Limb (tissue), 2 donors: ENCODE data around the gene TPRA1.

Experiments used
- DNase-seq, 2 donors: peaks; one replicate each; pipeline ENCODE4 v3.0.0-alpha.2; 2016; ENCODE audit errors: extremely low spot score in 2 of 2

TPRA1 gene

DNA sequence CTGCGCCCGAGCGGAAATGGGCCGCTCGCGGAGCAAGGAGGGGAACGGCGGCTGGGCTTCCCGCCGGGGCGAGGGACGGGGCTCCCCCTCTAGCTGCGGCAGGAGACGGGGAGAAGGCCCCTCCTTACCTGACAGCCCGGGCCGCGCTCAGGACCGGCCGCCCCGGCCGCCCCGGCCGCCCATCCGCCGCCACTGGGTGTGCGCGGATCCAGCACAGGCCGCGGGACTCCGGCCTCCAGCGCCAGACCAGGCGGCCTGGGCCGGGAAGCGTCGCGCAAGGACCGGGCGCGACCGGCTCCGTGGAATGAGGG, 296 bp downstream of the TPRA1 start:
- DNase-seq, result peak in 1 of 2 donors; percentile 9

DNA sequence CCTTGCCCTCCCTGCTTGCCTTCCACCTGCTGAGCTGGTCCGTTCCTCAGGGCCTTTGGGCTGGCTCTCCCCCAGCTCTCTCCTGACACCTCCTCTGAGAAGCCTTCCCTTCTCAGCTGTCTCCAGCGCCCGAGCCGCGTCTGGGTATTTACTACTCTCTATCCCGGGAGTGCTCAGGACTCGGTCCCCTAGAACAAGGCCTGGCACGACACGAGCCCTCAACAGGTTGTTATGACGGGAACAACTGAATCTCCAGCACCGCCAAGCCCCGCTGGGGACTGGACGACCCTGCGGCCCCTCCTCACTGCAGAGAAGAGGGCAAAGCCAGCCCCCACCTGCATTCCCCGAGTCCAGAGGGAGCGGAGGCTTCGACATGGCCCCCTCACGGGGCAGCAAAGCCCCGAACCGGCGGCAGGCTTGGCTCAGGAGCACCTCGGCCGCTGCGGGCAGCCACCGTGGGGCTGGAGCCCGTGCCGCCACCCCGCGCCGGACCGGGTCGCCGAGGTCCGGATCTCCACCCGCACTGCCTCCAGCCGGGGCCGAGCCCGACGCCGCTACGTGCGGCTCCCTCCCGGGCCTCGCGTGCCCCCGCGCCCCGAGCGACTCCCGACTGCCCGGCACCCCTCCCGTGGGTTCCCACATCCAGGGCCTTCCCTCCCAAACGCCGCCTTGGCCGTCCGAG, 792 bp downstream of the TPRA1 start:
- no peak for DNase-seq

DNA sequence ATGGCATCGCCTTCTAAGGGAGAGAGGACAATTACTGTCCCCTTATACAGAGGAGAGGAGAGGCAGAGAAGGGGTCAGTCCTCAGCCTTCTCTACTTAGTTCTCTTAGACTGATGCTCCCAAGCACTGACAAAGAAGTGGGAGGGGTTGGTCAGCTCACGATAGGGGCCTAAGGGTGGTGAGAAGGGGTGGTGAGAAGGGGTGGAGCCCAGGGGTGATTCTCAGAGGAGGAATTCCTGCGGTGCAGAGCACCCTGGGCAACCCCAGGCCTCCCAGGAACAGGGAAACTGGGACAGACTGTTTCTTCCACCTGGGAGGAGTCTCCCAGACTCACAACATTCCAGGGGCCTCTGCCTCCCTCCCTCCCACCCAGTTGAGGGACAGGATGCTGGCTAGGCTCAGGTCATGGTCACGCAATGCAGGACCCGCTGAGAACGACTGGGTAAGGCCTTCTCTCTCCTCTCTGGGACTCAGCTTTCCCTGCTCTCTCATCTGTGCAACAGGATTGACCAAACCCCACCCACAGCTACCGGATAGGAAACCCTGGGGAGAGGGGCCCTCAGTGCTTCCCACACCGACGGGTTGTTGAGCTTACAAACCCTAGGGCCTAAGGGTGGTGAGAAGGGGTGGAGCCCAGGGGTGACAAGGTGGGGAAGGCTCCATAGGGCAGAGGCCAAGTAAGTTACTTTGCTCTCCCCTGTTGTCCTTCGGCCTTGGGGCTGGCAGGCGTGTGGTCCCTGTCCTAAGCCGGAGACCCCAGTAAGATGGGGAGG, 1.5 kb downstream of the TPRA1 start:
- no peak for DNase-seq

DNA sequence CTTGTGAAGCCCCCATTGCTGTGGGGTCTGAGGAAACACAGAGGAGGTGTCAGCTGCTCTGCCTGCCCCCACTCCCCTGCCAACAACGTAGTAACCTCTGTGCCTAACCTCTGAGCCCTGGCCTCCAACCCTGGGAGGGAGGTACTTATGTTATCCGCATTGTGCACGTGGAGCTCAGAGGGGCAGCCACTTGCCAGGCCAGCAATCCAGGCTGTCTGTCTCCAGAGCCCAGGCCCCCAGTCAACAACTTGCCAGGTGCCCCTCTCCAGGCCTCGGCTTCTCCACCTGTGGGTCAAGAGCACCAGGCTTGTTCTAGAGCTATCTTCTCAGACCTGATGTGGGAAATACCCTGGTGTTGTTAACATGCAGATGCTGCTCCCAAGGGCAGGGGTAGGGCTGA, 2.7 kb downstream of the TPRA1 start:
- no peak for DNase-seq

- no peak for DNase-seq
These were observed 4.6 kb downstream of the TPRA1 start for GRCh38 chr3:127585813-127586413.

GRCh38 chr3:127585163-127585812, 5.2 kb downstream of the TPRA1 start:
- DNase-seq, result no peak

GRCh38 chr3:127584734-127585133, 5.8 kb downstream of the TPRA1 start:
- DNase-seq, result no peak

DNA sequence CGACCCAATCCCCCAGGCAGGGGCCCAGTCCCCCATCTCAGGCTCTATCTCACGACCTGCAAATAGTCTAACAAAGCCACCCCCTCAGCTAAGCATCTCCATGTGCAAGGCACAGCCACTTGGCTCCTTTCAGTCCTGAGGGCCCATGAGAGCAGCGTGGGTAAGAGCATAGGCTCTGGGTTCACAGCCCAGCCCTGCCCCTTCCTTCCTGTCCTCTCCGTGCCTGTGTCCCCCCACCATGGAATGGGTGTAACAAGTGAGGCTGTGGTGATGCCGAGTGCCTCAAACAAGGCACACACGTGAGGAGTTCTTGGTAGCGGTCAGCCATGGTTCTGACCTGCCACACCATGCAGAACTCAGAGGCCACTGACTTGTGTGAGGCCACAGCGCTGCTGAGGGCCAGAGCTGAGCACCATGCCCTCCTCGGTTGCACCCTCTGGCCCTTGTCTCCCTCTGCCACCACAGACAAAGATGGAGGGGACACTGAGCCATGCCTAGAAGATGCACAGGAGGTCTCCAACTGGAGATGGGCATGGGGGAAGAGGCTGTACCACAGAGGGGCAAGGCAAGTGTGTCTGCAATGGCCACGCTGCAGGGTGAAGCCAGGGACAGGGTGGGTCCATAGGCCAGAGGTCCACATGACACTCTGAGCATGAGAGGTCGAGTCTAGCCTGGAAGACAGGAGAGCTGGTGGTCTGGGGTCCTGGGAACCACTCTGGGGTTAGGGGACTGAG, 10.0 kb downstream of the TPRA1 start:
- no peak for DNase-seq

DNA sequence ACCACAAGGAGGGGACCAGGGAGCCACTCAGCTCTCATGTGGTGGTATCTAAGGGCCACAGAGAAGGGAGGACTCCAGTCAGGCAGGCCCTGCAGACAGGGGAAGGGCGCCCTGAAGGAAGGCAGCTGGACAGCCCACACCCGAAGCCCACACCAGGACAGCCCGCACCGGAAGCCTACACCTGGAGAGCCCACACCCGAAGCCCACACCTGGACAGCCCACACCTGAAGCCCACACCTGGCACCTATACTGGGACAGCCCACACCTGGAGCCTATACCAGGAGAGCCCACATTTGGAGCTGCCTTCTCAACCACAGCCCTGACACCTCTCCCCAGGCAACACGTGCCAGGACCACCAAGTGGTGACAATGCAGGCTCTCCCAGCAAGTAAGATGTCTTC, 11.7 kb downstream of the TPRA1 start:
- no peak for DNase-seq

GRCh38 chr3:127578168-127578567, 12.4 kb downstream of the TPRA1 start:
- no peak for DNase-seq

DNA sequence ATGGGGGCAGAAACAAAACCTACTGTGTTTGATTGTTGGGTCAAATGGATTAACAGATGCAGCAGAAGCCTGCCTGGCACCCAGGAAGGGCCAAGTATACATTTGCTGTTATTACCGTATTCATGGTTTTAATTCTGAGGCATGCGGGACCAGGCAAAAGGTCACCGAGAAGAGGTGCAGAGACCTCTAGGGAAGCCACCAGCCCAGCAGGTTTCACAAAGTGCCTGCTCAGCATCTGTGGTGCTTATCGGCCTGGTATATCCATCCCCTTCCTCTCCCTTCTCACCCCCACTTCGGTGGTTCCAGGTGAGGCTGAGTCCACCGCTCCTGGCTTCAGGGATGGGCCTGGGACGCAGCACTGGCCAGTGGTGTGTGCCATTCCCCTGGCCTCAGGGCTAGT, 13.1 kb downstream of the TPRA1 start:
- no peak for DNase-seq

DNA sequence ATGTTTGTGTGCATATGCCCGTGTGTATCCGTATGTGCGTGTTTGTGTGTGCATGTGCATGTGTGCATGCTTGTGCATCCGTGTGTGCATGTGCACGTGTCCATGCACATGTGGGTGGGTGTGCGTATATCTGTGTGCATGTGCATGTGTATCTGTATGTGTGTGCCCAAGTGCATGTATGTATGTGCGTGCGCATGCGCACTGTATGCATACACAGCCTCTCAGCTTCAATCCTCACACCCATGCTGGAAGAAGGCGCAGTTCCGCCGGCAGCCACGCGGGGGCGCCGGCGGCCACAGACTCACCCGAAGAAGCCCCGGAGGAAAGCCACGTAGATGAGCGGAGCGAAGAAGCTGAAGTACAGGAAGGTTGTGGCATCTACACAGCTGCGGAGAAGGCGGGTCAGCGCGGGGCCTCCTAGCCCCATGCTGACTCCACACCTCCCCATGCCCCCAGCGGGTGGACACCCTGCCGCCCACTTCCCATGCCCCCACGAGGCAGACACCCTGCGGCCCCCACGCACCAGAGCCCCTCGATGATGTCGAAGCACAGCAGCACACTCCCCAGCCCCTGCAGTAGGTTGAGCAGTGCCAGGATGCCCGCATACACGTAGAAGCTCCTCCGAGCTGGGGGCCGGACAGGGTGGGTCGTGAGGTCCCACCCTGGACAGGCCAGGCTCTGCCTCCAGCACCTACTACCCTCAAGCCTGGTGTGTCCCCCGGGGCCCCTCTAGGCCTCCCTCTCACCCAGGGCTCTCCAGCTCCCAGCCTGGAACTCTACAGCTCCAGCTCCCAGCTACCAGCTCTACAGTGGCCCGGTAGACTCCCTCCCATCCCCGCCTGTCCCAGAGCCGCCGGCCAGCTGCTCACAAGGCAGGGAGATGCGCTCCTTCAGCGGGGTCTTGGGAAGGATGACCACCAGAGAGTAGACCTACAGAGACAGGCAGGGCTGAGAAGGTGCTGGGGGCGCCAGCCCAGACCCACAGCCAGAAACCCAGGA, 15.4 kb downstream of the TPRA1 start:
- peak; percentile 93 to 94 for DNase-seq

DNA sequence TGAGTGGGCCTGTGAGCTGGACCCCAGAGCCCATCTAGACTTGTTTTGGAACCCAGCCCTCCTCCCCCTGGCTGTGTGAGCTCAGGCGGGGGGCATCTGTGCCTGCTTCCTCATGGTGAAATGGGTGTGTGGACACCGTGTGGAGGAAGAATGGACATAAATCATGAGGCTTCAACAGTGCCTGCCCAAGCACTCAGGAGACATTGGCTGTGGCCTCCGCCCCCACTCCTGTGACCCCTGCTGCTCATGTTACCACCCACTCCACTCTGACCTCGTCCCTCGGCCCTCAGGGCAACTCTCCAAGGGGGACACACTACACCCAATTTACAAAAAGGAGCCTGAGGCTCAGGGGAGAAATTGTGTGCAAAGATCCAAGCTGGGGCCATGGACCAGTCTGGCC, 16.6 kb downstream of the TPRA1 start:
- no peak for DNase-seq

DNA sequence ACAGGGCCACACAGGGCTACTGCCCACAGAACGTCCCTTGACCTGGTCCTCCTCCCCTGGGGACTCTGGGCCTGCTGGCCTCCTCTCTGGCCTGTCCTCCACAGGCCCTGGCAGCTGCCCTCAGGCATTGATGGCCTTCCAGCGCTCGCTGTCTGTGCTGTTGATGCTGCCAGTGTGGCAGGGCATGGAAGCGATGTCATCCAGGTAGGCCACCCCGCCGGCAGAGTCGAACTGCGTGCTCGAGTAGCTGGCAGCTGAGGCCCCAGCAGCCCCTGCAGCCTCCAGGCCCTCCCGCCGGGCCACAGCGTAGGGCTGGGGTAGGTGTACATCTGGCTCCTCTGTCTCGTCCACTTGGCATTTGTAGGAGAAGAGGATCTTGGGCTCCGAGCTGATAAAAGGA, 17.1 kb downstream of the TPRA1 start:
- no peak for DNase-seq

GRCh38 chr3:127572735-127573134, 17.8 kb downstream of the TPRA1 start:
- DNase-seq, result no peak

GRCh38 chr3:127572186-127572585, 18.3 kb downstream of the TPRA1 start:
- no peak for DNase-seq

DNA sequence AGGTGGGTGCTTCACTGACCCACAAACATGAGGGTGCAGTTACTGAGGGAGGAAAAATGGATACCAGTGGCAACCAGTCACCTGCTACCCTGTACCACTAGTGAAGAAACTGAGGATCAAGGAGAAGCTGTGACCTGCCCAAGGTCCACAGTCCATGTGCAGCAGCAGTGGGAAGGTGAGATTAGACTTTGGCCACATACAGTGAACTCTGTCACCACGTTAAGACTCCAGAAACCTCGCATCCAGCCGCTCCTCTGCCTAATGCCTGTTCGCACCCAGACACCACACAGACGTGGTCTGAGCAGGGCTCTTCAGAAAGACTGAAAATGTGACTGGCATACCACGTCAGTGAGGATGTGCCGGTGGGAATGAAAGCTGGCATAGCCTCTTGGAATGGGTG, 20.0 kb downstream of the TPRA1 start:
- no peak for DNase-seq

GRCh38 chr3:127569160-127569559, 21.4 kb downstream of the TPRA1 start:
- DNase-seq, result no peak

DNA sequence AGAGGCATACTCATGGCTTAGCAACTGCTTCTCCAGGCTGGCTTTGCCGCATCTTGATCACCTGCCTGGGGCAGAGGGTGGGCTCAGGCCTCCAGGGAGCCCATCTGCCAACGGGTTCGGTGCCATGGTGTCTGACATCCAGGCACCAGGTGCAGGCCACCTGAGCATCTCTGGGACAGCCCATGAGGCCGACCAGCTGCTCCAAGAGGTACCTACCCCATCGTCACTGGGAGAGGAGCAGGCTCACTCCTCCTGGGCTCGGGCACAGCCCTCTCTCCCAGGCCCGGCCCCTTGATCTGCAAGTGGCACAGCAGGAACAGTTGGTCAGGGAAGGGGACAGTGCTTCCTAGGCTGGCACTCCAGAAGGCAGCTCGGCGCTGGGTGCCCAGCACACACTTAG, 21.9 kb downstream of the TPRA1 start:
- no peak for DNase-seq

- DNase-seq, result no peak
These were observed 23.7 kb downstream of the TPRA1 start for GRCh38 chr3:127566833-127567232.

DNA sequence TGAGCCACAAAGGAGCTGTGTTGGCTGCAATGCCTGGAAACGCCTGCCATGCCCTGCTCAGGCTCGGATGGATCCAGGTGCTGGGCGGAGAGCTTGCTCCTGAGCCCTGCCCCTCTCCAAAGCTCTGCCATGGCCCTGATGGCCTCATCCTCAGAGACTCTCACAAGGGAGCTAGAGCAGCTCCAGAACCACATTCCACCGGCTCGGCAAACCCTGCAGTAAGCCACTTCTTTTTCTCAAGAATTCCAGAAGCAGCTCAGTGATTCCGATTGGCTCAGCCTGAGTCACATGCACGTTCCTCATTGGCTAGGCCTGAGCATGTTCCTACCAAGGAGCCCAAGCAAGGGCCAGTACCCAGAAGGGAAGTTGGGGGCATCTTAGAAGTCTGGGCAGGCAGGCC, 24.8 kb downstream of the TPRA1 start:
- no peak for DNase-seq
